Endothelial cell of umbilical vein (primary cell): ENCODE measurements around the gene TPH2. TPM values are rescaled to one million over a fixed set of nuclear protein-coding genes. Genes with fewer than 3 reads are reported as not detected.

ENCODE experiments used
- BruUV-seq: library from RNA; stranded (reverse); fragments of 400-500 nt; replicated peaks from 2 replicates; lab custom pipeline; 2021; lab: Mats Ljungman, UMichigan
- CTCF ChIA-PET: fragments of 300-600, 350-600 bp; sonication (Branson Sonifier 250); formaldehyde crosslinking; loops from one replicate; lab custom pipeline; 2021; ENCODE audit warnings: antibody characterized with exemption, inconsistent platforms; lab: Charles Lee
- POLR2A ChIA-PET: fragments of 300-600, 350-600 bp; sonication (Branson Sonifier 250); formaldehyde crosslinking; loops from one replicate; lab custom pipeline; 2021; ENCODE audit warnings: antibody characterized with exemption, inconsistent platforms; lab: Charles Lee
- DNase-seq: peaks from one replicate; pipeline ENCODE4 v3.0.0-alpha.2; 2011; ENCODE audit warnings: low read depth, low spot score
- FAIRE-seq: peaks from 2 replicates; lab custom pipeline; 2011; peaks lifted over from hg19 to GRCh38; lab: Jason Lieb, UNC
- H2AFZ ChIP-seq: 2 replicates; pipeline ENCODE4 v1.6.0; 2012; ENCODE audit warnings: low read depth, low read length, control low read depth, inconsistent platforms
- H3K27ac ChIP-seq: 2 replicates; pipeline ENCODE4 v1.5.1; 2011; ENCODE audit warnings: low read depth, mild to moderate bottlenecking, control low read depth, low read length, moderate library complexity; ENCODE audit not compliant: insufficient read depth
- H3K27me3 ChIP-seq, 2 experiments: 2 replicates each; pipeline versions ENCODE4 v1.6.0 to v1.6.1; 2011; ENCODE audit warnings: low read length in 2 of 2, mixed read lengths in 1 of 2; ENCODE audit not compliant: control insufficient read depth in 2 of 2, insufficient read depth in 2 of 2
- H3K36me3 ChIP-seq, 2 experiments: 2 replicates in 1 of 2; 3 replicates in 1 of 2; pipeline ENCODE4 v1.5.1; 2011; ENCODE audit warnings: low read length in 2 of 2, mild to moderate bottlenecking in 1 of 2, moderate library complexity in 1 of 2; ENCODE audit not compliant: control insufficient read depth in 2 of 2, insufficient read depth in 2 of 2; ENCODE audit errors: extremely low read depth in 1 of 2
- H3K4me1 ChIP-seq: 3 replicates; pipeline ENCODE4 v1.5.1; 2011; ENCODE audit warnings: mild to moderate bottlenecking, low read length; ENCODE audit not compliant: control insufficient read depth, insufficient read depth; ENCODE audit errors: extremely low read depth
- H3K4me2 ChIP-seq: 2 replicates; pipeline ENCODE4 v1.6.1; 2011; ENCODE audit warnings: low read length, control low read depth, mixed read lengths; ENCODE audit not compliant: insufficient read depth
- H3K4me3 ChIP-seq, 3 experiments: fragments of 200-600 bp in 1 of 3; sonication (generic), shearing (Covaris generic) in 1 of 3; replicated peaks in 1 of 3; 2 replicates each; pipeline ENCODE4 v1.5.1; 2011 to 2016; ENCODE audit warnings: control low read depth in 3 of 3, low read length in 3 of 3, mild to moderate bottlenecking in 2 of 3, inconsistent platforms in 1 of 3, low read depth in 1 of 3, moderate library complexity in 1 of 3; ENCODE audit not compliant: insufficient read depth in 1 of 3
- H3K79me2 ChIP-seq: 2 replicates; pipeline ENCODE4 v1.6.0; 2012; ENCODE audit warnings: low read length, inconsistent platforms; ENCODE audit not compliant: control insufficient read depth, insufficient read depth
- H3K9ac ChIP-seq: replicated peaks from 2 replicates; pipeline ENCODE3; 2011; ENCODE audit warnings: low read length, control low read depth; ENCODE audit not compliant: insufficient read depth; ENCODE audit errors: extremely low read depth
- H3K9me1 ChIP-seq: replicated peaks from 3 replicates; pipeline ENCODE4 v1.6.0; 2011; ENCODE audit warnings: mild to moderate bottlenecking, low read length; ENCODE audit not compliant: control insufficient read depth, insufficient read depth; ENCODE audit errors: extremely low read depth
- H3K9me3 ChIP-seq: replicated peaks from 2 replicates; pipeline ENCODE4 v1.5.1; 2012; ENCODE audit warnings: low read length, inconsistent platforms; ENCODE audit not compliant: control insufficient read depth, insufficient read depth
- H4K20me1 ChIP-seq: replicated peaks from 2 replicates; pipeline ENCODE3; 2011; ENCODE audit warnings: mild to moderate bottlenecking, low read length; ENCODE audit not compliant: control insufficient read depth, insufficient read depth; ENCODE audit errors: extremely low read depth
- CTCF ChIP-seq, 2 donors: IDR thresholded peaks; 1 replicate in 1 of 2; 2 replicates in 1 of 2; pipeline ENCODE4 v1.5.1; 2011; ENCODE audit warnings: low read length in 2 of 2, mild to moderate bottlenecking in 2 of 2, moderate library complexity in 2 of 2, control low read depth in 1 of 2, inconsistent platforms in 1 of 2, low read depth in 1 of 2; ENCODE audit not compliant: insufficient read depth in 1 of 2; ENCODE audit errors: extremely low read depth in 1 of 2
- EZH2 ChIP-seq: IDR thresholded peaks from 2 replicates; pipeline ENCODE4 v1.6.1; 2012; ENCODE audit warnings: borderline replicate concordance, low read depth, mild to moderate bottlenecking, moderate library complexity, low read length, inconsistent platforms; ENCODE audit not compliant: severe bottlenecking
- FOS ChIP-seq: IDR thresholded peaks from 2 replicates; pipeline ENCODE4 v1.6.1; 2011; ENCODE audit warnings: mild to moderate bottlenecking, low read length, moderate library complexity, borderline replicate concordance; ENCODE audit not compliant: insufficient read depth
- GATA2 ChIP-seq: IDR thresholded peaks from 2 replicates; pipeline ENCODE4 v1.7.0; 2011; ENCODE audit warnings: low read depth, mild to moderate bottlenecking, moderate library complexity, mixed read lengths, low read length; ENCODE audit not compliant: insufficient read length, insufficient read depth
- JUN ChIP-seq: IDR thresholded peaks from 2 replicates; pipeline ENCODE4 v1.6.1; 2011; ENCODE audit warnings: borderline replicate concordance, low read depth; ENCODE audit not compliant: insufficient read length, insufficient read depth
- MAX ChIP-seq: IDR thresholded peaks from 2 replicates; pipeline ENCODE4 v1.6.1; 2011; ENCODE audit not compliant: insufficient read depth, insufficient read length
- MYC ChIP-seq: IDR thresholded peaks from one replicate; pipeline ENCODE4 v1.6.1; 2011; ENCODE audit warnings: mild to moderate bottlenecking, low read depth, low read length
- POLR2A ChIP-seq: IDR thresholded peaks from 2 replicates; pipeline ENCODE4 v1.6.1; 2012; ENCODE audit warnings: low read depth, mild to moderate bottlenecking, control low read depth, low read length
- POLR2AphosphoS5 ChIP-seq: IDR thresholded peaks from 2 replicates; pipeline ENCODE4 v1.6.1; 2012; ENCODE audit warnings: low read depth, mild to moderate bottlenecking, control low read depth, low read length, moderate library complexity; ENCODE audit not compliant: insufficient read depth
- dilution Hi-C: fragments of 300-500 bp; cut with MboI; formaldehyde crosslinking; loops from one replicate; pipeline ENCODE4 v1.15.0; 2019; ENCODE audit warnings: low sequenced_read_pairs; ENCODE audit not compliant: extremely low pct_ligation_motif_present
- intact Hi-C: fragments of 100-400 bp; cut with micrococcal nuclease; formaldehyde crosslinking; loops from one replicate; pipeline ENCODE4 v1.10.0; 2022
- polyA plus RNA-seq, 4 experiments: library from polyadenylated mRNA; depleted of rRNA in 3 of 4; stranded (reverse) in 3 of 4; unstranded in 1 of 4; fragments of >200 nt; gene quantifications; 2 replicates each; pipeline versions ENCODE4 v1.2.1 to v1.2.3, GENCODE V29; 2011 to 2012; ENCODE audit warnings: missing spikeins in 1 of 4
- total RNA-seq: library from RNA; stranded (reverse); gene quantifications from 2 replicates; pipeline ENCODE4 v1.2.3, GENCODE V29; 2021

TPH2 gene
- total and polyA plus RNA-seq, 2 donors (not counting 3 experiments of a cell fraction or from before 2014, with no cell fraction given) = not detected

DNA sequence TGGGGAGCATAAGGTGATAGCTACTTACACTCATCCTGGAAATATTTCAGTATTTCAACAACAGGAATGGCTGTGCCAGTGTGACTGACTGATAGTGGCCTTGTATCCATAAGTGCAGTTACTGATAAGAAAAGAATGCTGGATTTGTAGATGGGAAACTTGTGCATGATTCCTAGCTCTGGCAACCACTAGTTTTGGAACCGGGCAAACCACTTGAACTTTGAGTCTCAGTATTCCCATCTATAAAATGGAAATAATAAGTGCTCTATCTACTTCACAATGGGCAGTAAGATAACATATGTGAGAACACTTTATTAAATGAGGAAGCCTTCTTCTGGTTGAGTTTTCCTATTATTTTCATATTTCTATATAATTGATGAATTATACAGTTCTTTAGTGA, 77.2 kb downstream of the TPH2 start:
- dilution Hi-C loops (no loop called here), intact Hi-C loops (no loop called here)
- Histone ChIP-seq H3K36me3 (no peaks in the 10 kb centered on the region), H2AFZ (no peak overlapping the region), H3K4me2 (no peak overlapping the region), H3K79me2 (no peaks in the 10 kb centered on the region), H4K20me1 (no peaks in the 10 kb centered on the region), H3K4me1 (no peaks in the 10 kb centered on the region), H3K9ac (no peak overlapping the region), H3K4me3 (no peak overlapping the region), H3K27me3 (no peaks in the 10 kb centered on the region), H3K27ac (no peak overlapping the region), H3K9me1 (no peaks in the 10 kb centered on the region), H3K9me3 (no peaks in the 10 kb centered on the region)
- TF ChIP-seq JUN (no peak), MYC (no peak), EZH2 (no peak), FOS (no peak), POLR2A (no peak), GATA2 (no peak), CTCF (IDR thresholded peaks at IDR 0.05; ENCODE audit: extremely low read depth in 1 of 2, insufficient read depth in 1 of 2, low read depth in 1 of 2, low read length in 2 of 2) (no peak), POLR2AphosphoS5 (no peak), MAX (no peak)
- no TSS peak for BruUV-seq
- CTCF ChIA-PET = no interaction called here
- FAIRE-seq (no peak), DNase-seq (no peak)
- POLR2A ChIA-PET = no interaction called here
